ENCODE measurements around the gene FAM114A1.

Gene FAM114A1

DNA sequence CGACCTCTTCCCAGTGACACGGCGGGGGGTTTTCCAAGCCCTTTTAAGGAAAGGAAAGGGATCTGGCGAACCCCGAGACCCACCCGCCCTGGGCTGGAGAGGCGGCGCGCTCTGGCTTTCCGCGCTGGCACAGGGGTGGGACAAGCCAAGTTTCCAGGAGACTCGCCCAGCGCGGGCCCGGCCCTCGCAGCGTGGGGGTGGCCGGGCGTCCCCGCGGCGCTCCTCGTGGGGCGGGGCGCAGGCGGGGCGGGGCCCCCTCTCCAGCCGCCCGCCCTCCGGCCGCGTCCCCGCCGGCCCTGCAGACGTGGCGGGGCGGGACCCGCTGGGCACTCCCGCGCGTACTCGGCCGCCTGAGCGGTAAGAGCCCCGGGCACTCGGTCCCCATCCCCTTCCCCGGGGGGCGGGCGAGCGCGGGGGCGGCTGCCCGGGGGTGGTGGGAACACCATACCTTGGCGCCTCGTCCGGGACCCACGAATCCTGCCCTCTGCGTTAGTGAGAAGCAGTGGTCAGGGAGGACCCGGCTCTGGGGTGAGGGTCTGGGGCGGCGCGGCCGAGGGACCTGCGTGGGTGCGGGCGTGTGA lies at the start of gene FAM114A1:
Gene FAM114A1 (plus strand): TSS at position 329 of the 581 bp plus-strand sequence. CDS start 10,273 bp downstream, outside the sequence.
- peak; percentile 60 for DNase-seq

DNA sequence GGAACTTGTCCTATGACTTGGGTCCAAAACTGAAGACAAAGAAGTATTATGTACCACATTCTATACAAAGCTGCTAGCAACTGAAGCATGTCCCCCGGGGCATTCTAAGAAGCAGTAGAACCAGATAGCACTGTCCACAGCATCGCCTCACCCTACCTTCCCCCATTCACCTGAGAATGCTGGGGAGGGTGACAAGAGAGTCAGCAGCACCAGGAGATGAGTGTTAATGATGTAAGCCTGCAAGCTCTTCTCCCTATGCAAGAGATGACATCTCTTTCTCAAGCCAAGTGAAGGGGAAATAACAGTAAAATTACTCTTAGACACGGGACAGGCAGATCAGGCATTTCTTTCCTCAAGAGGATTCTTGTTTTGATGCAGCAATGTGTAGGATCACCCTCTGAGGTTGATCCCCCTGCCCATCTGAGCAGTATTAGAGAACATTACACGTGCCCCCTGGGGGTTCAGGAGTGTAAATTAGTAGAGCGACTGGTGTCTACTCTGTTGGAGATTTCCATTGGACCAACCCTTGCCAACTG lies 49.1 kb upstream of the FAM114A1 start:
- no peak for DNase-seq

- peak; percentile 75 for DNase-seq
These were observed 48.0 kb upstream of the FAM114A1 start for GRCh38 chr4:38819569-38819968.

- no peak for DNase-seq
These were observed 47.1 kb upstream of the FAM114A1 start for GRCh38 chr4:38820329-38821061.

- peak; percentile 43 for DNase-seq
These were observed 45.9 kb upstream of the FAM114A1 start for GRCh38 chr4:38821739-38822138.

DNA sequence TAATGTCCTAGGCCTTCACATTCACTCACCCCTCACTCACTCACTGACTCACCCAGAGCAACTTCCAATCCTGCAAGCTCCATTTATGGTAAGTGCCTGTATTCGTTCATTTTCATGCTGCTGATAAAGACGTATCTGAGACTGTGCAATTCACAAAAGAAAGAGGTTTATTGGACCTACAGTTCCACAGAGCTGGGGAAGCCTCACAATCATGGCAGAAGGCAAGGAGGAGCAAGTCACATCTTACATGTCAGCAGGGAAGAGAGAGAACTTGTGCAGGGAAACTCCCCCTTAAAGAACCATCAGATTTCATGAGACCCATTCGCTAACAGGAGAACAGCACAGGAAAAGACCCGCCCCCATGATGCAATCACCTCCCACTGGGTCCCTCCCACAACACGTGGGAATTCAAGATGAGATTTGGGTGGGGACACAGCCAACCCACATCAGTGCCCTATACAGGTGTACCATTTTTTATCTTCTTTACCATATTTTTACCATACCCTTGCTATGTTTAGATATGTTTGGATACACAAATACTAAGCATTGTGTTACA lies 44.8 kb upstream of the FAM114A1 start:
- no peak for DNase-seq

DNA sequence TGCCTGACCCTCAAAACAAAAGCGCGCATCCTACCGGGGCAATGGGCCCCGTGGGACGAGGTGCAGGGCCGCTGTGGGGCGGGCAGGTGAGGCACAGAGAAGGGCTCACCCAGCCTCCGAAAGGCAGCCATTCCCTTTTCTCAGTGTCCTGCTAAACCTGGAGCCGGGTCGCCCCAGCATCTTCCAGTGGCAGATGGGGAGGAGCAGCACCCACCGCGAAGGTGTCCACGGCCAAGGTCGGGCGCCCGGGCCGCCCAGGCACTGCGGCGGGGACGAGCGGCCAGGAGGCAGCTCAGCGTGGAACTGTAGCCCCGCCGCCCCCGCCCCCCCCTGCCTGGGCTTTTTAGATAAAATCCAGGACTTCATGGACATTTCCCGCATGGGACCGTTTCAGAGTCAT lies 43.8 kb upstream of the FAM114A1 start:
- DNase-seq = no peak

- no peak for DNase-seq
These were observed 38.4 kb upstream of the FAM114A1 start for GRCh38 chr4:38829237-38829636.

- DNase-seq = no peak
These were observed 36.0 kb upstream of the FAM114A1 start for GRCh38 chr4:38831653-38832052.

DNA sequence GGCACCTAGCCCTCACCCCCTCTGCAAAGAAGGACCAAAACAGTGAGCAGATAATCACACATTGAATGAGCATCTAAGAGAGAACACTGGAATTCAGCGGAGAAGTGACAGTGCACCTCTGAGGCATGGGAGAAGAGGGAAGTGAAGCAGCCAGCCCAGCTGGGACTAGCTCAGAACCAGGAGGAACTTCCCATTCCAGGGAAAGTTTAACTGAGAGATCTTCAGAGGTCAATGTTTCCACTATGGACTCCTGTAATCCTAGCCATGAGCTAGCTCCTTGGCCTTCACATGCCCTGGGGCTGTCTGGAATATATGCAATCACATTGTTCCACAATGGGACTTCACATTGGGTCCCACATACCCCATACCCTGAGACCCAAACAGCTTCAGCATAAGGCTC lies 35.4 kb upstream of the FAM114A1 start:
- DNase-seq = no peak

DNA sequence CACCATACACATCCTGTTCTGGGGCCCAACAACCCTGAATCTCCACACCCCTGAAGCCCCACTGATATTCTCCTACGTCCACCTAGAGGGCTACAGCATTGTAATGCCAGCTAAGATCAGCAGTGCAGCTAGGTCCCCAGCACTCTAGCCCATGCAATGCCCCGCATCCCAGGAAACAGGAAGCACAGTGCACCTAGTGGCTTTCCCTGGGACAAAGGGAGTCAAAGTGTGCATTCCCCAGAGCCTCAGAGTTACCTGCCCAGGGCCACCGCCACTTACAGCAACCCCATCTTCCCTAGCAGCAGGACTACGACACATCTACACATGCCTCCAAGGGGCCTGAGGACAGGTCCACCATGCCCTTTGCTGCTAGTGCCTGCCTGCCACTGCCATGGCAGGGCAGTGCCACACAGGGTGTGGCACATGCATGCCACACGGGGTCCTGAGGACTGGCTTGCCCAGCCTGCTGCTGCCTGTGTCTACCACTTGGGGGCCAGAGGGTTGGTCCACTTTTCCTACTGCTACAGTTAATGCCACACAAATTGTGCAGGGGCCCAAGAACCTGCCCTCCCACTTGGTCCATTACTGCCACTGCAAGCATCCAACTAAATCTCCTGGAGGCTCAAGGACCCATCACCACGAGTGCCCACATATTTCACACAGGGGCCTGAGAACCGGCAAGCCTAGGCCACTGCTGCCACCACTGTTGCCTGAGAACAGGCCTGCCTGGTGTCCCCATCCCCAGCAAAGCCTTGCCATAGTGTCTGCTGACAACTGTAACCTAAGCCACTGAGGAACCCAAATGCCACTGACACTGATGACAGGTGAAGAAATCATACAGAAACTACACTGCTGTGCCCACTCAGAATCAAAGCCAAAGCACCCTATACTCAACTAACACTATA lies 34.7 kb upstream of the FAM114A1 start:
- DNase-seq = no peak

GRCh38 chr4:38834570-38834969 lies 33.0 kb upstream of the FAM114A1 start:
- DNase-seq = no peak

- no peak for DNase-seq
These were observed 30.3 kb upstream of the FAM114A1 start for GRCh38 chr4:38837334-38837733.

- DNase-seq = peak; percentile 56
These were observed 29.8 kb upstream of the FAM114A1 start for GRCh38 chr4:38837849-38838248.

DNA sequence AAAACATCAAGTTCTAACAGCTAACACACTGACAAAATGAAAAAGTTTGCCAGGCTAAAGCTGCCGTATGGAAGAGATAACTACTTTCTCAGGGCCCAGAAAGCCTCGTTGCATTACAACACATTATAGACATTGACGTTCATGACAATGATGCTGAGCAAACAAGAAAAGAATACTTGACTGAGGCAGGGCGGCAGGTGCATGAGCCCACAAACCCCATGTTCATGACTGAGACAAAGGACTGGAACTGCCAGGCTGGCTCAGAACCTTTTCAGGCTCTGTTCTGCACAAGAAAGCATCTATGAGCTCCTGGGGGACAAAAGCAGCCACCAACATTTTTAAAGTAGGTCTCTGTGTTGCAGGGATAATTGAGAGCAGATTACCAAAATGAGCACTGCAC lies 24.6 kb upstream of the FAM114A1 start:
- no peak for DNase-seq

DNA sequence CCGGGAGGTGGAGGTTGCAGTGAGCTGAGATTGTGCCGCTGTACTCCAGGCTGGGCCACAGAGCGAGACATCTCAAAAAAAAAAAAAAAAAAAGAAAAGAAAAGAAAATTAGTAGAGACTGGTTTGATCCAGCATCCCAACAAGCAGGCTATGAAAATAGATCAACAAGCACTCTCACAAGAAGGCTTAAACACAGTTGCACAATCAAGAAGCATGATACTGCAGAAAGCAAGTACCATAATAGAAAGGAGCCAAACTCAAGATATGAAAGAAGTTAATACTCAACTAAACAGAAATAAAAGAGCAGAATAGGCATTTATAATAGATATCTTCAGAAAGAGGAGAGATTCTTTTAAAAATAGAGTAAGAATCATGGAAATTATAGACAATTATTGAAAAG lies 21.6 kb upstream of the FAM114A1 start:
- DNase-seq = no peak

DNA sequence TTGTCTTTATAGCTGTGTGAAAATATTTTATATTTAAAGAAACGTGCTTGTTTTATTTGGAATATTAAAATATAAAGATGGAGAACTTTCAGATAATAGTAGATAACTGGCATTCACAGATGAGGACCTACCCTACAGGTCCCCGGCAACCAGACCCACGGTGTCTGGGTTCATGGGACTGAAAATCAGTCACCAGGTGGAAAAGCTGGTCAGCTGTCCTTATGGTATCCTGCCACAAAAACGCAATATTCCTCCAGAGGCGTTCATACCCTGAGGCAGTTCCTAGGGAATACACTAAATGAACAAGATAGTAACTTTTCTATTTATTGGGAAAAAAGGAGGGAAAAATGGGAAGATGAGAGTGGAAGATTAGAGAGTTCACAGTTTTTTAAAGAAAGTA lies 12.1 kb upstream of the FAM114A1 start:
- no peak for DNase-seq

GRCh38 chr4:38856046-38856445 lies 11.6 kb upstream of the FAM114A1 start:
- no peak for DNase-seq

DNA sequence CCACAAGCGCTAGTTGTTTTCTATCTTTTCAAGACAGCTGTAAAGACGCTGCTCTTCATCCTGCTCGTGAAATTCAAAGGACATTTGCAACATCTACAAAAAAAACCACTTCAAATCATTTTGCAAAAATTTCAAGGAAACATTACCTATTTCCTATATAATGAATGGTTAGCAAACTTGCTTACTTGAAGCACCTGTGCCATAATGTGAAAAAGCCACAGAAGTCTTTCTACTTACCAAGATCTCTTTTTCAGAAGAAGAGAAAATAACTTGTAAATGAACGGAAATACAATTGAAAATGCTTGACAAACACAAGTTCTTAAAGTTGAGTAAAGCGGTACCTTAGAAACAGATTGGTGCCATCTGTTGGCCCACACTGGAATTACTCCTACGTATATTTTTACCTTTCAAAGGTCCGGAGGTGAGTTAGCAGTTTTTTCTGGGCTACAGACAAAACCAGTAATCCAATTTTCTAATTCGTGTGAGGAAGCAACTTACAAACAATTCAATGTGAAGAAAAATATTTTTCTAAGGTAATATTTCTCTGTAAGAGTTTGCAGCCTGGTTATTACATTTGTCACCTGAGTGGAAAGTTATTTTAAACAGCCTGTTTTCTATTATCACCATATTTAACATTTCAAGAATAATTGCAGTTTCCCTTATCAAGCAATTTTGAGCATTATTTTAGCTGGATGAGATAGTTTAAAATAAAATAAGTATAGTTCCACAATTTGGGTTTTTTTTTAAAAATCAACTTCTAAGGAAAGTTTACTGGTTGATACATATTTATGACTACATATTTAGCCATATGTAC lies 10.9 kb upstream of the FAM114A1 start, which contains the start of gene TLR6:
Gene TLR6 (minus strand): TSS at position 294 of the 814 bp plus-strand sequence. CDS start 27,344 bp downstream, outside the sequence.
- DNase-seq = peak; percentile 49

GRCh38 chr4:38857354-38858096 lies 10.1 kb upstream of the FAM114A1 start:
- DNase-seq = peak; percentile 83

- no peak for DNase-seq
These were observed 9.5 kb upstream of the FAM114A1 start for GRCh38 chr4:38858097-38858420.
